Body of pancreas (tissue), 4 donors: ENCODE results near the gene LEF1. TPM values are rescaled to one million over a fixed set of nuclear protein-coding genes. Genes with fewer than 3 reads are reported as not detected.

Source experiments
- ATAC-seq: fragments of 150-250 bp; one replicate; pipeline ENCODE4 v1.9.1; 2016
- DNase-seq, 4 donors: peaks; one replicate each; pipeline ENCODE4 v3.0.0-alpha.2; 2019
- H3K27ac ChIP-seq, 4 donors: fragments of 200-600 bp; sonication (generic); 1 replicate in 3 of 4; 2 replicates in 1 of 4; pipeline versions ENCODE4 v1.5.1 to v1.6.1; 2016 to 2019; ENCODE audit warnings: mild to moderate bottlenecking in 1 of 4, mixed read lengths in 1 of 4, moderate library complexity in 1 of 4
- H3K27me3 ChIP-seq, 2 donors: fragments of 200-600 bp; sonication (generic); one replicate each; pipeline ENCODE4 v1.6.0; 2016; ENCODE audit warnings: mild to moderate bottlenecking in 1 of 2
- H3K36me3 ChIP-seq, 2 donors: fragments of 200-600 bp; sonication (generic); replicated peaks in 1 of 2; 2 replicates each; pipeline ENCODE4 v1.5.1; 2016; ENCODE audit warnings: low read depth in 2 of 2; ENCODE audit not compliant: insufficient read depth in 1 of 2
- H3K4me1 ChIP-seq: fragments of 200-600 bp; sonication (generic); one replicate; pipeline ENCODE4 v1.6.0; 2016
- H3K4me3 ChIP-seq, 2 donors: fragments of 200-600 bp; sonication (generic); 1 replicate in 1 of 2; 2 replicates in 1 of 2; pipeline ENCODE4 v1.5.1; 2016 to 2019
- H3K9me3 ChIP-seq, 3 donors: fragments of 200-600 bp; sonication (generic); 1 replicate in 2 of 3; 2 replicates in 1 of 3; pipeline ENCODE4 v1.5.1; 2016
- CTCF ChIP-seq, 7 experiments: fragments of 450-650 bp in 4 of 7; fragments of 200-600 bp in 3 of 7; sonication (generic) in 3 of 7; IDR thresholded peaks; one replicate each; pipeline ENCODE4 v1.5.1; 2016 to 2019; ENCODE audit warnings: antibody characterized with exemption in 7 of 7
- POLR2A ChIP-seq, 3 donors: fragments of 450-650 bp; IDR thresholded peaks; one replicate each; pipeline ENCODE4 v1.6.1; 2016; ENCODE audit warnings: antibody characterized with exemption in 3 of 3, mild to moderate bottlenecking in 2 of 3
- WGBS, 2 donors: methylation state at CpG; one replicate each; pipeline ENCODE4 v1.1.5; 2017; 5-methylcytosine and 5-hydroxymethylcytosine counted together
- intact Hi-C: fragments of 100-400 bp; cut with DNase I; formaldehyde crosslinking; loops from one replicate; pipeline ENCODE4 v1.15.1; 2023
- total RNA-seq, 2 donors: library from RNA; depleted of rRNA; stranded (reverse); fragments of >200 nt; gene quantifications; one replicate each; pipeline ENCODE4 v1.1.0, GENCODE V29; 2016

The LEF1 gene
- total RNA-seq = 1 to 10 TPM; 1.6 to 5.6 TPM

- 1% methylated on average over 41 to 58 of the region's 61 CpGs for WGBS, 2 donors
- no peaks in the 10 kb centered on the region for H3K36me3 ChIP-seq
- peaks cover 47% of the 10 kb centered on the region for H3K4me1 ChIP-seq
- ATAC-seq = no peak
- H3K4me3 ChIP-seq = peak within 1 kb of the TSS in 1 of 2 donors; percentile 15
- DNase-seq = peak in 2 of 4 donors; percentile 15 to 30
- H3K27me3 ChIP-seq = peaks cover 0 to 51% of the 10 kb centered on the region in 2 donors
- H3K27ac ChIP-seq = no peak within 1 kb of the TSS
- intact Hi-C loops = no loop called here
- no peaks in the 10 kb centered on the region for H3K9me3 ChIP-seq
- no peak for TF ChIP-seq POLR2A (IDR thresholded peaks at IDR 0.05)
- TF ChIP-seq CTCF (IDR thresholded peaks at IDR 0.05) = no peak
These were observed at the start of gene LEF1 for GRCh38 chr4:108168671-108169523. Gene LEF1 (minus strand): TSS chr4:108168932. CDS start chr4:108167767, 1,165 bp downstream.

- intact Hi-C loops = no loop called here
- DNase-seq (no peak), ATAC-seq (no peak)
- Histone ChIP-seq H3K27ac (no peak overlapping the region), H3K36me3 (no peaks in the 10 kb centered on the region), H3K9me3 (no peaks in the 10 kb centered on the region), H3K27me3 (no peaks in the 10 kb centered on the region), H3K4me1 (no peaks in the 10 kb centered on the region), H3K4me3 (no peak overlapping the region)
- TF ChIP-seq POLR2A (IDR thresholded peaks at IDR 0.05) = no peak
- TF ChIP-seq CTCF (IDR thresholded peaks at IDR 0.05) = no peak
These were observed 47.8 kb upstream of the LEF1 start for GRCh38 chr4:108216510-108216909.

GRCh38 chr4:108215055-108215454 is 46.3 kb upstream of the LEF1 start:
- Histone ChIP-seq H3K4me3 (no peak overlapping the region), H3K4me1 (no peaks in the 10 kb centered on the region), H3K27me3 (no peaks in the 10 kb centered on the region), H3K36me3 (no peaks in the 10 kb centered on the region), H3K27ac (no peak overlapping the region), H3K9me3 (no peaks in the 10 kb centered on the region)
- DNase-seq (no peak), ATAC-seq (no peak)
- 72 to 82% methylated on average over 4 of the region's 4 CpGs for WGBS, 2 donors
- no peak for TF ChIP-seq POLR2A (IDR thresholded peaks at IDR 0.05)
- no peak for TF ChIP-seq CTCF (IDR thresholded peaks at IDR 0.05)
- intact Hi-C loops = no loop called here

GRCh38 chr4:108213723-108214122 is 45.0 kb upstream of the LEF1 start:
- Histone ChIP-seq H3K9me3 (no peaks in the 10 kb centered on the region), H3K4me1 (no peaks in the 10 kb centered on the region), H3K36me3 (no peaks in the 10 kb centered on the region), H3K4me3 (no peak overlapping the region), H3K27ac (no peak overlapping the region), H3K27me3 (no peaks in the 10 kb centered on the region)
- intact Hi-C loops = no loop called here
- WGBS, 2 donors = 77 to 84% methylated on average over 4 of the region's 4 CpGs
- DNase-seq = no peak
- TF ChIP-seq CTCF (IDR thresholded peaks at IDR 0.05) = no peak
- TF ChIP-seq POLR2A (IDR thresholded peaks at IDR 0.05) = no peak
- ATAC-seq = no peak

GRCh38 chr4:108213308-108213707 is 44.6 kb upstream of the LEF1 start:
- ATAC-seq (no peak), DNase-seq (no peak)
- Histone ChIP-seq H3K9me3 (no peaks in the 10 kb centered on the region), H3K4me3 (no peak overlapping the region), H3K4me1 (no peaks in the 10 kb centered on the region), H3K36me3 (no peaks in the 10 kb centered on the region), H3K27me3 (no peaks in the 10 kb centered on the region), H3K27ac (no peak overlapping the region)
- 65 to 71% methylated on average over 3 of the region's 3 CpGs for WGBS, 2 donors
- TF ChIP-seq CTCF (IDR thresholded peaks at IDR 0.05) (no peak), POLR2A (IDR thresholded peaks at IDR 0.05) (no peak)
- intact Hi-C loops = no loop called here
